Psoas muscle (tissue), 8 donors: ENCODE results near the gene ACADL. TPM values are rescaled to one million over a fixed set of nuclear protein-coding genes. Genes with fewer than 3 reads are reported as not detected.
A peak's percentile ranks its signal among the peaks of the same experiment; 100 is the strongest.

ENCODE experiments used
- ATAC-seq, 4 donors: fragments of 200-7000 bp; cut with Tn5 transposase; one replicate each; pipeline ENCODE4 v1.9.1; 2020; ENCODE audit warnings: moderate library complexity in 3 of 4, mild to moderate bottlenecking in 2 of 4
- DNase-seq, 2 donors: peaks; one replicate each; pipeline ENCODE4 v3.0.0-alpha.2; 2020
- H3K27ac ChIP-seq: fragments of 200-600 bp; one replicate; pipeline ENCODE4 v1.8.0; 2022
- H3K27me3 ChIP-seq, 3 donors: fragments of 200-600 bp in 1 of 3; one replicate each; pipeline versions ENCODE4 v1.6.1 to v1.8.0; 2013 to 2022; ENCODE audit warnings: low read length in 2 of 3, mild to moderate bottlenecking in 2 of 3, moderate library complexity in 1 of 3; ENCODE audit not compliant: insufficient read depth in 3 of 3
- H3K36me3 ChIP-seq, 2 donors: fragments of 200-600 bp in 1 of 2; one replicate each; pipeline versions ENCODE4 v1.6.1 to v1.8.0; 2013 to 2022; ENCODE audit warnings: low read depth in 1 of 2, mild to moderate bottlenecking in 1 of 2, moderate library complexity in 1 of 2; ENCODE audit not compliant: insufficient read depth in 1 of 2
- H3K4me1 ChIP-seq: fragments of 200-600 bp; one replicate; pipeline ENCODE4 v1.8.0; 2022
- H3K4me3 ChIP-seq: fragments of 200-600 bp; one replicate; pipeline ENCODE4 v1.8.0; 2022; ENCODE audit warnings: mild to moderate bottlenecking
- H3K9me3 ChIP-seq: fragments of 200-600 bp; one replicate; pipeline ENCODE4 v1.8.0; 2022
- CTCF ChIP-seq: fragments of 200-600 bp; IDR thresholded peaks from one replicate; pipeline ENCODE4 v1.8.0; 2022; ENCODE audit warnings: antibody characterized with exemption
- WGBS, 3 donors: extraction: QIAGEN DNeasy Blood & Tissue Kit; methylation state at CpG; one replicate each; pipeline versions ENCODE4 v1.1.6 to v1.1.7; 2013; 5-methylcytosine and 5-hydroxymethylcytosine counted together
- intact Hi-C, 2 donors: fragments of 100-400 bp; cut with DNase I; formaldehyde crosslinking; loops; one replicate each; pipeline versions ENCODE4 v1.11.0 to v1.14.2; 2022
- polyA plus RNA-seq, 3 donors: library from polyadenylated mRNA; stranded (reverse); fragments of 200-250 nt; gene quantifications; one replicate each; pipeline ENCODE4 v1.2.3, GENCODE V29; 2013
- total RNA-seq, 4 donors: library from RNA; stranded (reverse); fragmentation: NEBNext Ultra II Directional in 2 of 4; extraction: Animal tissue kit (Norgen Biotek cat#: 25700) in 2 of 4; gene quantifications; one replicate each; pipeline versions ENCODE4 v1.2.1 to v1.2.4, GENCODE V29; 2021 to 2023
- donor health status: healthy with polysubstance abuse.
- donor health status: DM: no; HTN: no; CAD: no; lungs with moderate emphysema.
- donor health status: Bipolar disorder and iron deficiency.
- donor health status: healthy.
- donor health status: DM: yes; HTN: yes; CAD: no.
- donor health status: DM: no; HTN: no; CAD: no.
- donor health status: DM: no; HTN: no; CAD: no.
- donor health status: DM: yes; HTN: yes; CAD: no.

Gene ACADL
- total and polyA plus RNA-seq, 7 donors, result 1.1 to 14.7 (median 6.8) TPM

DNA sequence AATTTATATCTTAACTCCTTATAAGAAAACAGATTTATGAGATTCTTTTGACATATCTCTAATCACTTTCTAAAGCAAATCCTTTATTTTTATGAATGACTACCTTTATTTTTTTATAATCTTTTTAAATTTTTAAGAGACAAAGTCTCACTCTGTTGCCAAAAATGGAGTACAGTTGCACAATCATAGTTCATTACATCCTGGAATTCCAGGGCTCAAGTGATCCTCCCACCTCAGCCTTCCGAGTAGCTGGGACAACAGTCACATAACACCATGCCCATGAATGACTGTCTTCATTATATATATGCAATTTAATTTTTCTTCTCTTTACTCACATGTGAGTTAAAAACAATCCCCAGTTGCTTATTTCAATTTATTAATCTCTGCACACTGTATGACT, 21.7 kb downstream of the ACADL start:
- intact Hi-C loops, result no loop called here

DNA sequence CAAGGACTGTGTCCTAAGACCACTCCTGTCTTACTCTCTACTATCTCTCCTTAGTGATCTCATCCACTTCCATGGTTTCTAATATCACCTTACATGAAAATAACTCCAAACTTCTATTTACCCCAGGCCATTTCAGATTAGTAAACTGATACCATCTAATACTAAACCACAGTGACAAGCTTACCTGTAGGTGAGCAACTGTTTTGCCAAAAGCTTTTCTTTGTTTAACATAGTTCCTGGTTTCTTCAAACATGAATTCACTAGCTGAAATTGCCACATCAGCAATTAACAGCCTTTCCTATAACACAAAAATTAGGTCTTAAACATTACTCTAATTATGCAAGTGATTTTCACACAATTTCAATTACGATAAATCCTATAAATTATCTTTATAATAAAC, 22.1 kb downstream of the ACADL start:
- TF ChIP-seq CTCF, result no peak
- Histone ChIP-seq H3K36me3 (peaks cover 0 to 65% of the 10 kb centered on the region in 2 donors), H3K27me3 (no peaks in the 10 kb centered on the region), H3K9me3 (no peaks in the 10 kb centered on the region), H3K4me3 (no peak overlapping the region), H3K4me1 (peaks cover 4% of the 10 kb centered on the region), H3K27ac (no peak overlapping the region)
- 85 to 92% (median 87%) methylated on average over 1 of the region's 1 CpG for WGBS, 3 donors
- ATAC-seq, result no peak
- DNase-seq, result no peak
- intact Hi-C loops, result no loop called here

More for the DNA sequence above, 21.7 kb downstream of the ACADL start:
- ATAC-seq, result no peak
- WGBS, 3 donors, result 39 to 80% (median 49%) methylated on average over 1 of the region's 1 CpG
- peaks cover 4% of the 10 kb centered on the region for H3K4me1 ChIP-seq
- H3K27me3 ChIP-seq, result no peaks in the 10 kb centered on the region
- H3K9me3 ChIP-seq, result no peaks in the 10 kb centered on the region
- no peak overlapping the region for H3K4me3 ChIP-seq
- no peak overlapping the region for H3K27ac ChIP-seq
- DNase-seq, result no peak
- peaks cover 0 to 67% of the 10 kb centered on the region in 2 donors for H3K36me3 ChIP-seq
- TF ChIP-seq CTCF, result no peak

DNA sequence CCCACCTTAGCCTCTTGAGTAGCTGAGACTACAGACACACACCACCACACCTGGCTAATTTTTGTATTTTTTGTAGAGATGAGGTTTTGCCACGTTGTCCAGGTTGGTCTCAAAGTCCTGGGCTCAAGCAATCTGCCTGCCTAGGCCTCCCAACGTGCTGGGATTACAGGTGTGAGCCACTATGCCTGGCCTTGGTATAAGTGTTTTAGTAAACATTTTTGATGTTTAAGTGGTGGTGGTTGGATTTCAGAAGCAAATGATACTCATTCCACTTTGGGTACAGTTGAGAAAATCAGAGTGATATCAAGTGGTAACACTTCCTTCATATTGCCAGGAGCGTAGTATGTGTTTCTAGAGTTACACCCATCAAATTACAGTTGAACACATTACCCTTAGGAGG, 25.4 kb downstream of the ACADL start:
- no peak for ATAC-seq
- WGBS, 3 donors, result 85 to 92% (median 87%) methylated on average over 3 of the region's 3 CpGs
- peaks cover 4% of the 10 kb centered on the region for H3K4me1 ChIP-seq
- H3K27me3 ChIP-seq, result no peaks in the 10 kb centered on the region
- intact Hi-C loops, result loop anchor here (2.0 to 10.0 kb wide), 2 partner anchors 125 to 225 kb away; no protein-coding TSS in a partner anchor
- H3K9me3 ChIP-seq, result no peaks in the 10 kb centered on the region
- no peak for DNase-seq
- TF ChIP-seq CTCF, result no peak
- H3K36me3 ChIP-seq, result peaks cover 0 to 39% of the 10 kb centered on the region in 2 donors
- no peak overlapping the region for H3K4me3 ChIP-seq
- no peak overlapping the region for H3K27ac ChIP-seq

DNA sequence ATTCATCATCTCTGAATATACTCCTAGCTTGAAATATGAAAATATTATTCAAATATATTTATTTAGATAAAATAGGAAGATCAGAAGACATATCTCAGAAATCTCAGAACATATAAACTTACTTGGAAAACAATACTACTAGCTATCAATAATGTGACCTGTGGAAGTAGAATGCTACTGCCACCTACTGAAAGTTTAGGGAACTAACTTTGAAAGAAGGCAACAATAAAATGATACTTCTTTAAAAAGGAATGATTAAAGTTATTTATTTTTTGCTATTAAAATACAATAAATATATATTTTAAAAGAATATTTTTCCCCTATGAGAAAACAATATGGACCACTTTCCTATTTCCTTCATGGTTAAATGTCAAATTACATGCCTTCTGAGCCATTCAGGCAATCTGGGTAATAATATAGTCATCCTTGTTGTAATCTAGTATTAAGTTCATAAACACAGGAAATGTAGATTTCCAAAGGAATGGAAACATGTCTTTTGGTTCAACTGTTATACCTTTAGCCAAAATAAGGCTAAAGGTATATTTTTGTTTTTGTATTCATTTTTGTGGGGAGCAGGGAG, 26.0 kb downstream of the ACADL start:
- ATAC-seq (peak in 1 of 4 donors; percentile 59), DNase-seq (no peak)
- Histone ChIP-seq H3K4me1 (peaks cover 4% of the 10 kb centered on the region), H3K9me3 (no peaks in the 10 kb centered on the region), H3K36me3 (peaks cover 0 to 36% of the 10 kb centered on the region in 2 donors), H3K27ac (no peak overlapping the region), H3K4me3 (no peak overlapping the region), H3K27me3 (no peaks in the 10 kb centered on the region)
- intact Hi-C loops, result loop anchor here (2.0 to 10.0 kb wide), 2 partner anchors 124 to 224 kb away; no protein-coding TSS in a partner anchor
- peak; percentile 75 for TF ChIP-seq CTCF

DNA sequence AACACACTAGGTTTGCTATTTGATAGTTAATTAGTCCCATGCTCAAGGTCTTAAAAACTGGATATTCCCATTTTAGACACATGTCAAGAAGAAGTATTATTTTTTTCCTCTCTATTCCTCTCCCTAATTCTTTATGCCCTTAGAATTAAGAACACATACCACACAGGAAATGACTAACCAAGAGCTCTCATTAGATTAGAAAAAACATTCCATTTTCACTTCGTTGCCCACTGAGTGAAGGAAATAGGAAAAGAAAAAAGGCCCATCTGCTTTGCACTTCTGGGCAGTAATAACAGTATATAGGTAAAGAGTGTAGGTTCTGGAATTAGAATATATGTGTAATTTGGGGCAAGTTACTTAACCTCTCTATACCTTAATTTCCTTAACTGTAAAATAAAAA, 26.9 kb downstream of the ACADL start:
- no peaks in the 10 kb centered on the region for H3K27me3 ChIP-seq
- TF ChIP-seq CTCF, result no peak
- H3K4me3 ChIP-seq, result no peak overlapping the region
- no peak for DNase-seq
- no peak for ATAC-seq
- H3K4me1 ChIP-seq, result no peaks in the 10 kb centered on the region
- H3K9me3 ChIP-seq, result no peaks in the 10 kb centered on the region
- 43 to 58% (median 55%) methylated on average over 1 of the region's 1 CpG for WGBS, 3 donors
- no peak overlapping the region for H3K27ac ChIP-seq
- H3K36me3 ChIP-seq, result peaks cover 0 to 37% of the 10 kb centered on the region in 2 donors
- intact Hi-C loops, result loop anchor here (2.0 to 10.0 kb wide), 2 partner anchors 124 to 224 kb away; no protein-coding TSS in a partner anchor
